Uterus (tissue), 2 donors: ENCODE results near the gene CUBN.

Source experiments
- CTCF ChIP-seq, 4 experiments: fragments of 200-600 bp in 2 of 4; fragments of 450-650 bp in 2 of 4; sonication (generic) in 2 of 4; IDR thresholded peaks; one replicate each; pipeline ENCODE4 v1.5.1; 2016 to 2019; ENCODE audit warnings: antibody characterized with exemption in 4 of 4, mild to moderate bottlenecking in 2 of 4, moderate library complexity in 1 of 4
- POLR2A ChIP-seq, 2 donors: fragments of 450-650 bp; IDR thresholded peaks; one replicate each; pipeline ENCODE4 v1.6.1; 2016; ENCODE audit warnings: antibody characterized with exemption in 2 of 2, mild to moderate bottlenecking in 1 of 2, moderate library complexity in 1 of 2

- TF ChIP-seq CTCF (IDR thresholded peaks at IDR 0.05) (no peak), POLR2A (IDR thresholded peaks at IDR 0.05) (no peak)
These were observed 12.1 kb upstream of the CUBN start for GRCh38 chr10:17141504-17142229.
